Adrenal gland (tissue), 5 donors: ENCODE measurements around the gene DNAH6.

ENCODE experiments used
- CTCF ChIP-seq, 6 experiments: fragments of 450-650 bp in 4 of 6; fragments of 200-600 bp in 2 of 6; sonication (generic) in 1 of 6; IDR thresholded peaks; 1 replicate in 5 of 6; 2 replicates in 1 of 6; pipeline versions ENCODE4 v1.5.1 to v1.8.0; 2016 to 2021; ENCODE audit warnings: antibody characterized with exemption in 6 of 6, mild to moderate bottlenecking in 2 of 6, moderate library complexity in 1 of 6
- POLR2A ChIP-seq, 2 donors: fragments of 450-650 bp; IDR thresholded peaks; one replicate each; pipeline ENCODE4 v1.6.1; 2017; ENCODE audit warnings: antibody characterized with exemption in 2 of 2, mild to moderate bottlenecking in 2 of 2, moderate library complexity in 1 of 2
- donor health status: DM: no; HTN: no; CAD: no.

GRCh38 chr2:84579661-84580060 lies 63.4 kb downstream of the DNAH6 start:
- TF ChIP-seq CTCF (IDR thresholded peaks at IDR 0.05) (no peak), POLR2A (IDR thresholded peaks at IDR 0.05) (no peak)
